Ureter (tissue), 1 donor: Measurements from ENCODE around the gene UCMA. TPM values are rescaled to one million over a fixed set of nuclear protein-coding genes. Genes with fewer than 3 reads are reported as not detected.

Experiments used
- DNase-seq: peaks from one replicate; pipeline ENCODE4 v3.0.0-alpha.2; 2020; ENCODE audit warnings: low spot score
- total RNA-seq: library from RNA; stranded (reverse); gene quantifications from one replicate; pipeline ENCODE4 v1.2.4, GENCODE V29; 2023
- donor health status: DM: yes; HTN: yes; CAD: no.

UCMA gene
- total RNA-seq, 1 donor from 2014 or later, result not detected

DNA sequence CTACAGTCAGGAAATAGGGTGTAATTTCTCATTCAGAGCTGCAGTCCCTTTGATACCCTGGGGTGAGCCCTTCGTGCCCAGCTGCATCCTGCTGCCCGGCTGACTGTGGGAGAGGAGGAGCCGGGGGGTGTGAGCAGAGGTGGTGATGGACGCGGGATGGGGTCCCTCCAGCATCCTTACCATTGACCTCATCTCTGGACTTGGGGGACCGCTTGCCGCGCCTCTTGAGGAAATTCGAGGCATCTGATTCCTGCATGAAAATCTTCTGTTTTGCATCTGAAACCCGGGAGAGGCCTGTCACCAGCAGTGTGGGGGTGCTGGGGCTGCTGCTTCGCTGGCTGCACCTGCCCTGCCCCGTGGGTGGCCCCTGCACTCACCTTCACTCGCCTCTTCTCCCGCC, 816 bp downstream of the UCMA start:
- DNase-seq, result no peak

DNA sequence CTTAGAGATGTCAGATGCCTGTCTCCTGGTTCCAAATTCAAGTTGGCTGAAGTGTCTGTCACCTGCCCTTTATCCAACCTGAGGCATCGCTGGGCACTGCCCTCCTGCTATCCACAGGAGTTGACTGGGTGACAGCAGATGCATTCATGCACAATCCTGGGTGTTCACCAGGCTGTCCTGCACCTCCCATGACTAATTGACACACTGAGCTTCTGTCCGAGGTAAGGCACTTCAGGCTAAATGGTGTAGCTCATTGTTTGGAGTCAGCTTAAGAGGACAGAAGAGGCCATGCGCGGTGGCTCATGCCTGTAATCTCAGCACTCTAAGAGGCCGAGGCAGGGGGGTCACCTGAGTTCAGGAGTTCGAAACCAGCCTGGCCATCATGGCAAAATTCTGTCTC, 2.4 kb downstream of the UCMA start:
- no peak for DNase-seq

DNA sequence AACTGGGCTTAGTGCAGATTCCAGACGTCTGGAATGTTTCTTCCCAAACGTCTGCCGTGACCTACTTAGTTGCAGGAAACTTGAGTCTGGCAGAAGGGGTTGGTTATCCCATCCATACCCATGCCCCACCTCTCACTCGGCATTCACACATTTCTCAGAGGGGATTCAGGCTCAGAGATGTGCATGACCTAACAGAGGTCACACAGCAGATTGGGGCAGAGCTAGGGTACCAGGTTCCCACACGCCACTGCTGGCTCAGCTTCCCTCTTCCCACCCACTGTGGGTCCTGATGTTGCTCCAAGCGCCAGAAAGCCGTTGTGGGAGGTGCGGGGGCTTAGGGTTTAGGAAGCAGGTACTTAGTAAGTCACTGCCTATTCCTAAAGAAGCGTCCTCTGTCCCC, 3.0 kb downstream of the UCMA start:
- no peak for DNase-seq

DNA sequence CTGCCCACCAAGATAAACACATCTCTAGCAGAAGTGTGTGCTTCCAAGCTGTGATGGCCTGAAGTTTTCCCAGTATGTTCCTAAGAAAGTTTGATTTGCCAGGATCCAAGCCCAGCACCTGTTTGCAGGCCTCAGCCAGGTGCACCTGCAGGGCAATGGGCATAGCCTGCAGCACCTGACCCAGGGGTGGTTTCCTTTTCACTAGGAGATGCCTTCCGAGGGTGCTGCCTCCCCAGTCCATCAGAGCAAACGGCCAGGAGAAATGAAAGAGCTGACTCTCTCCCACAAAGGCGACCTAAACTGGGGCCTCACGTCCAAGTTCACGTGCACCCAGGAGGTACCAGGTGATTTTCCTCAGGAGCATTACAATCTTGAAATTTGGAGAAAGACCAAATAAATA, 7.1 kb downstream of the UCMA start:
- no peak for DNase-seq

DNA sequence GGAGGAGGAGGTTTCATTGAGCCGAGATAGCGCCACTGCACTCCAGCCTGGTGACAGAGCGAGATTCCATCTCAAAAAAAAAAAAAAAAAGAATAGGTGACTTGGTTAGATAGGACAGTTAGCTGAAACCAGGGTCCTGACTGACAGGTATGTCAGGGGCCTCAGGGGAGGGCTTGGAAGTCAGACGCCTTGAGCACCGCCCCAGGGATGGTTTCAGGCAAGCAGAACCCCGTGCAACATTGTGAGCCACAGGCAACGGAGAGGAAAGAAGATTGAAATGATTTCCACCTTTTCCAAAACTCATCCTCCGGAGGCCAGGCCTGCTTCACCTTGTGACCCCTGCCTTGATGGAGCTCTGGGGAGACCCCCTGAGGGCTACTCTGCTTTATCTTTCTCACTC, 8.6 kb downstream of the UCMA start:
- DNase-seq, result no peak

DNA sequence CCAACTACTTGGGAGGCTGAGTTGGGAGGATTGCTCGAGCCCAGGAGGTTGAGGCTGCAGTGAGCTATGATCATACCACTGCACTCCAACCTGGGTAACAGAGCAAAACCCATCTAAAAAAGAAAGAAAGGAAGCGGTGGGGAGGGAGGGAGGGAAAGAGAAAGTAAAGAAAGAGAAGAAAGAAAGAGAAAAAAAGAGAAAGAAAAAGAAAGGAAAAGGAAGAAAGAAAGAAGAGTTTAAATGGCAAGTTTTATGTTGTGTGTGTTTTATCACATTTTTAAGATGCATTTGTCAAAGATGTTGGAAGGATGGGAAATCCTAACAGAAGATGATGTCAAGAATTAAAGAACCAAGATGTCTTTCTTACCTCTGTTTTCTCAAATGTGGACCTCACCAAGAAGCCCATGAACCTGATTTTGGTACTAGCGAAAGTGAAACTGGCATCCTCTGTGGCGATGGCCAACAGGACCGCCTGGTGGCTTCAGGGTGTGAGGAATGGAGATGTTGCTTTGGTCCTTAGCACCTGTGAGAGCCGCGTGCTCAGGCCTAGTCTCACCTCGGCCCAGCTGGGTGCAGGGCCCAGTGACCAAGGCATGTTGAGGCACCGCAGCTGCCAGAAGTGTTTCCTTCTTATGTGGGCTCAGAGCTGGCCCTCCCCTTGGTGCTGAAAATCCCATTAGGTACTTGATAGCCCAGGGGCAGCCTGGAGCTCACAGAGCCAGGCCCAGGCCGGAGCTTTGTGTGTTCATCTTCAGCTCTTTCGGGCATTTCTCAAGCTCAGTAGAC, 9.8 kb downstream of the UCMA start:
- no peak for DNase-seq

DNA sequence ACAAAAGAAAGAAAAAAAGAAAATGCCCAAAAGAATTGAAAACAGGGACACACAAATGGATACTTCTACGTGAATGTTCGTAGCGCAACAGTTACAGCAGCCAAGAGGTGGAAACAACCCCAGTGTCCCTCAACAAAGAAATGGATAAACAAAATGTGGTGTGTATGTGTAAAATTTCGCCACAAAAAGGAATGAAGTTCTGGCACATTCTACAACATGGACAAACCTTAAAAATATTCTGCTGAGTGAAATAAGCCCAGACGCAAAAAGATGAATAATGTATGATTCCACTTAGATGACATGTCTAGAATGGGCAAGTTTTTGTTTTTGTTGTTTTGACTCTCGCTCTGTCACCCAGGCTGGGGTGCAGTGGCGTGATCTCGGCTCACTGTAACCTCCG, 10.9 kb downstream of the UCMA start:
- no peak for DNase-seq

DNA sequence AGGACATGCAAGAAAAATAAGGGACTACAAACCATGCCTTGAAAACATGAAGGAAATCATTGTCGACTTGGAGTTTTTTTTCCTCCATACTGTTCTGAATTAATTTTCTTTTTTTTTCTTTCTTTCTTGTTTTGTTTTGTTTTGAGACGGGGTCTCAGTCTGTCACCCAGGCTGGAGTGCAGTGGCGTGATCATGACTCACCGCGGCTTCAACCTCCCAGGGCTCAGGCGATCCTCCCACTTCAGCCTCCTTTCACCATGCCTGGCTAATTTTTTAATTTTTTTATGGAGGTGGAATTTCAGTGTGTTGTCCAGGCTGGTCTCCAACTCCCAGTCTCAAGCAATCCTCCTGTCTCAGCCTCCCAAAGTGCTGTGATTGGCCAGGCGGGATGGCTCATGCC, 11.6 kb downstream of the UCMA start:
- no peak for DNase-seq

DNA sequence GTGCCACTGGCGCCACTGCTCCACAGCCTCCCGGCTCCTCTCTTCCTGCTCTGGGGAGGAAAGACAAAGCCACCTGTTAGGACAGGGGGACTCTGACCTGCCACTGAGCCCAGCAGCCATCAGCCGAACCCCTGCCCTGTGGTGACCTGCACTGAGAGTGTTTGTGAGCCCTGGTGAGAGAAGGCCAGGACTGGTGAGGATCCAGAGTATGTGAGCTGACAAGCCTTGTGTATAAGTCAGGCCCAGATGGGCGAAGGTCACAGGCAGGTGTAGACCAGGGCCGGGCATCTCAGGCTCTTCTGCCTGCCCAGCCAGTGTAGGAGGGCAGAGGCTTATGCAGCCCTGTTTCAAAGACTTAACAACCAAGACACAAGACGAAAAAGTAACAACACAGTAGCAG, 12.0 kb downstream of the UCMA start:
- no peak for DNase-seq

DNA sequence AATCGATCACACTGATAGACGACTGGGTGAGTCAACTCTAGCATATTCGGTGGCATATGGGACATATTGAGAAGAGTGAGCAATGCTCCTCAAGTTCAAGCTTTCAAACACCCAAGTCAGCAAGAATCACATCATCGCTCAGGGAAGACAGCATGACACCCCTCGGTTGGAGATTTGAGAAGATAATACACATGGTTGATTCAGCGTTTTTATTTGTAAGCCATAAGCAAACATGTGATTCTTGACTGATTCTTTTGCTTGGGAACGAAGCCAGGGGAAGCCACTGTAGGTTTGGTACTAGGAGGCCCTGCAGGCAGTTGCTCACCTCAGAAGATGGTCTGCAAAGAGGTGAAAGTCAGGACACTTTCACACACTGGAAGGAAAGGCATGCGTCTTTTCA, 12.6 kb downstream of the UCMA start:
- no peak for DNase-seq

DNA sequence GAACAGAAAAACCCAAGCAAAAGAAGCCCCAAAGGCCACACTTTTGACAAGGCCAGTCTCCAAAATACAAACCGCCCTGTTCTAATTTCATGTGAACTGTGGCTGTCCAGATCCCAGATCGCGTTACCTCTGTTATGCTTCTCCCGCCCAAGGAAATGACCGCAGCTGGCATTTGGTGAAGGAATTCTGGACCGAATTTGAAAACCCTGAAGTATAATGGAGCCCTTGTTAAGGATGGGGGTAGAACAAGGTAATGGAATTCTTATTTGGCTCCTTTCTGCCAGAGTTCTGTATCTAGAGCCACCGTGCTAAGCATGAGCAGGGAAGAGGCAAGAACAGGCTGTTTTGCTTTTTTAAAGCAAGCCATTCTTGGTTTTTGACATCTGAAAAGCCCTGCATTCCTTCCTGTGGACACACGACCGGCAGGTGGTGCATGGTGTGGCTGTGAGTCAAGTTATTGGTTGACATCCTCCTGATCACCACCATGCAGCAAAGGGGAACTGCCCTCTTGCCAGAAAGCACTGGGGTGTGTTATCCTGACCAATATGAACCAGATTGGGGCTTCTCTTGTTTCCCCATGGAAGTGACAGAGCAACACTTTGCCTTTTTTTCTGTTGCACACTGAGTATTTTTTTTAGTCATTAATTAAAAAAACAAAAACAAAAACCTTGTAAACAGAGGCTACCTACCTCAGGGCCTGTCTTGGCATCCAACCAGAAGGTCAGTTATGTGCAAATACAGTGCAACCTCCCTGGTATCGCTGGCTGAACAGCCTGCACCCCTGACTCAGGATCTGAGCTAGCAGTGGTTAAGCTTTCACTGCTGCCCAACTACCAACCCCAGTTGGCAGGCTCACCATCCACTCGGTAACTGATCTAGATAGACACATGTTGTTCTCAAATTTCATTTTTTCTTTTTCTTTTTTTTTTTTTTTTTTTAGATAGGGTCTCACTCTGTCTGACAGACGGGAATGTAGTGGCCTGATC, 14.2 kb downstream of the UCMA start:
- DNase-seq, result no peak

DNA sequence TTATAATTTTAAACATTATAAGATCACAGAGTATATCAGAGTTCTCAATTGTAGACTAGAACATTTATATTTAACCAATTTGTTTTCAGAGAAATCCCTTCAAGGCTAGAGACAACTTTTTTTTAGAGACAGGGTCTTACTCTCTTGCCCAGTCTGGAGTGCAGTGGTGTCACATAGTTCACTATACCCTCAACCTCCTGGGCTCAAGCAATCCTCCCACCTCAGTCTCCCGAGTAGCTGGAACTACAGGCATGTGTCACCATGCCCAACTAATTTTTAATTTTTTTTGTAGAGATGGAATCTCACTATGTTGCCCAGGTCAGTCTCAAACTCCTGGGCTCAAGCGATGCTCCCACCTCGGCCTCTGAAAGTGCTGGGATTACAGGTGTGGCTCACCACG, 15.3 kb downstream of the UCMA start:
- no peak for DNase-seq

DNA sequence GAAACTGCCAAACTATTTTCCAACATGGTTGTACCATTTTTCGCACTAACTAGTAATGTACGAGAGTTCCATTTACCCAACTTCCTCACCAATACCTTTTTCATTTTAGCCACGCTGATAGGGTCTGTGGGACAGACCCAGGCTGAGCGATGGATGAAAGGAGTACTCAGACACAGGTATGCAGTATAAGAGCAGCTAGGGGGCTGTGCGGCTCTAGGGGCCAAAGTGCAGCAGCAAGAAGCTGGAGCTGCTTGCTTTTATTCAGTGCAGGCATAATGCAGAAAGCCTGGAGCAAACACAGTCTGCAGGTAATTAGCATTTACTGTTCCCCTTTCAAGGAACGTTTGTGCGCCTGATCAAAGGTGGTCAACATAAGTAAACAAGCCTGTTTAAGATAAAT, 21.0 kb downstream of the UCMA start:
- no peak for DNase-seq

DNA sequence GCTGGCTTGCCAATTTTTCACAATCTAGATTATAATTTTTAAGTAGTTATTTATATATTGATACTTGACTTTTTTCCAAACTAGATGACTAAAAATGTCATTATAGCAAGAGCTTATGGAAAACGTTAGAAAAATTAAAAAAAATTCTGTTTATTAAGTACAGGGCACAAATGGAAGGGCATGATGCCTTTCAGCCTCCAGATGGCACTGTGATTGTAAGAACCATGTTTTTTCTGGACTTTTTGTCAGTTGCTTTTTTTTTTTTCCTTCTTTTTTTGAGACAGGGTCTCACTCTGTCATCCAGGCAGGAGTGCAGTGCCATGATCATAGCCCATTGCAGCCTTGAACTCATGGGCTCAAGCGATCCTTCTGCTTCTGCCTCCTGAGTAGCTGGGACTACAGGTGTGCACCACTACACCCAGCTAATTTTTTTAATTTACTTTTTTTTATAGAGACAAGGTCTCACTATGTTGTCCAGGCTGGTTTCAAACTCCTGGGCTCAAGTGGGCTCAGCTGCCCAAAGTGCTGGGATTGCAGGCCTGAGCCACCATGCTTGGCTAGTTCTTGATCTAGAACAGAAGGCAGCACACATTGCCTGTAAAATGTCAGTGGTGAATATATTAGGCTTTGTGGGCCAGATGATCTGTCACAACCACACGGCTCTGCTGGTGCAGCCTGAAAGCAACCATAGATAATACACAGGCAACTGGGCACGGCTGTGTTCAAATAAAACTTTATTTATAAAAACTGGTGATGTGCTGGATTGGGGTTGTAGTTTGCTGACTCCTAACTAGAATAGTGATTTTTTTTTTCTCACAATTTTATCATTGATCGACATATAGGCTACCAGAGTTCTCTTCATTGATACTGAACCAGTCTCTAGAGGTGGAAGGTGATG, 27.4 kb downstream of the UCMA start:
- DNase-seq, result no peak

DNA sequence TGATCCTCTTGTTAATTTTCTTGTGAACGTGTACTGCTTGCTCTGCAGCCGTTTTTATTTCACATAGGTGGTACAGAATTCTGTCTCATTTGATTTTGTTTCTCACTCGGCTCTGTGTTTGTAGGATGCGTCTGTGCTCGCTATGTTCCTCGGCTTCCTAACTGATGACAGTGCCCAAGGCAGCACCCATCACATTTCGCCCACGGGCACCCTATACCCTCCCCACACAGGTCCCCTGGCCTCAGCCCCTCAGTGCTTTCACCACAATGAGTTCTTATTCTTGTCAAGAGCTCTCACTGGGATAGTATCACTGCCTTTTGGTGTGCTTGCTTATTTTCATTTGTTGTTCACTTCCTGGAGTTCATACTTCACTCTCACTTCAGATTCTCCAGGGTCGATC, 28.1 kb downstream of the UCMA start:
- DNase-seq, result no peak

DNA sequence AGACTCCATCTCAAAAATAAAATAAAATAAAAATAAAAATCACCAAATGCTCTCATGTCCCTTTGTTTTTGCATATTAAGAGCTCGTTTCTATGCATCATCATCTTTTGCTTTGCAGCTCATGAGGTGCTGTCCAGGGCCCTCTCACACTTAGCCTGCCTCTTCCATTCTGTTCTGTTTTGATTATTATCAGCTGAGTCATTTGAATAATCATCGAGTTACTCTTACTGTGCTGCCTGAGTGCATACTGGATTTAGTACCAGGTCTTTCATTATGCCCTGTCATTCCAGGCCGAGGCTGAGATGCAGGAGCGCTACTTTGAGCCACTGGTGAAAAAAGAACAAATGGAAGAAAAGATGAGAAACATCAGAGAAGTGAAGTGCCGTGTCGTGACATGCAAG, 33.0 kb downstream of the UCMA start:
- no peak for DNase-seq

DNA sequence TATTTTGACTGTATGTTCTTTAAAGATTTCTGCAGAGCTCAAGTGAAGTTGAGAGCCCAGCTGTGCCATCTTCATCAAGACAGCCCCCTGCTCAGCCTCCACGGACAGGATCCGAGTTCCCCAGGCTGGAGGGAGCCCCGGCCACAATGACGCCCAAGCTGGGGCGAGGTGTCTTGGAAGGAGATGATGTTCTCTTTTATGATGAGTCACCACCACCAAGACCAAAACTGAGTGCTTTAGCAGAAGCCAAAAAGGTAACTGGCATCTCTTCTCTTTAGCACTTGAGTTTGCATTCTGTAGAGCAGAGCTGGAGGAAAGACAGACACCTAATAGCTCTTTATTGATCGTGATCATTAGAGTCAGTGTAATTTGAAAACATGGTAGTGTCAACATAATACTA, 39.2 kb downstream of the UCMA start:
- no peak for DNase-seq

DNA sequence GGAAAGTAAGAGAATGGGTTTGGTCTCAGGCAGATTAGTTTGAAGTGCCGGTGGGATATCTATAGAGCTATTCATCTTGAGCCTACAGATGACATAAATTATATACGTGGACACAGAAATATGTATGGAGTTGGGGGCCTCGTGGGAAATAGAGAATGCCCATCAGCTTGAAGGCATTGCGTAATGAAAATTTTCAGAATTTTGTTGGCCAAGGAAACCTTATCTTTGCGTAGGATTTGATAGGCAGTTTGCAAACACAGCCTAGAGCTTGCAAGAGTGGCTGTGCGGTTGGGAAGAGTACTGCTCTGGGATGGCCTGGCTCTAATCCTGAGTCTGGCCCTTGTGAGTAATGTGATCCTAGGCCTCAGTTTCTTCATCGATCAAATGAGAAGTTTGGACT, 40.5 kb downstream of the UCMA start:
- no peak for DNase-seq

DNA sequence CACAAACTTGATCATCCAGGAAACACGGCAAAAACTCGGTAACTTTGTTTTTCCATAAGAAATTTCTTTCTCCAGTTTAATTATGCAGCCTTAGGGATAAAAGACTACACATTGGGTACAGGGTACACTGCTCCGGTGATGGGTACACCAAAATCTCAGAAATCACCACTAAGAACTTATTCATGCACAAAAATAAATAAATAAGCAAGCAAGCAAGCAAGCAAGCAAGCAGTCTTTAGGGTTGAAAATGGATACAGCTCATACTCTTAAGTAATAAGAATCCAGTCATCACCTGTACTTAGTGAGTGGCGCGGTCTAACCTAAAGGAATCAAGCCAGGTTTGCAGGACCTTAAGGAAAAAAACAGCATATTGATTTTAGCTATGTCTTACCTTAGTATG, 42.8 kb downstream of the UCMA start:
- DNase-seq, result no peak

DNA sequence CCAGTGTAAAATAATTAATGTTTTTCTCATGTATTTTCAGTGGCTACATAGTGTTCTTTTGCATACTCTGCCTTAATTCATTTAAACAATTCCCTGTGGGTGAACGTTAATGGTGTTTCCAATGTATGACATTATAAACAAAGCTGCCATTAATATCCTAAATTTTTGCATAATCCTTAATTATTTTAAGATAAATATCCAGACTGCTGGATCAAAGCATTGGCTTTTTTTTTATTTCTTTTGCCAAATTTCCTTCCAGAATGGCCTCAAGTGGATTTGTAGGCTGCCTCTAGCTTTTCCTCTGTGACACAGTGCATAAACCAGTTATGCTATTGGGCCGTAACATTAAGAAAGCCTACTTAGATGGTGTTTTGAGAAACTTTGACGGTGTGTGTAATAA, 43.4 kb downstream of the UCMA start:
- no peak for DNase-seq

DNA sequence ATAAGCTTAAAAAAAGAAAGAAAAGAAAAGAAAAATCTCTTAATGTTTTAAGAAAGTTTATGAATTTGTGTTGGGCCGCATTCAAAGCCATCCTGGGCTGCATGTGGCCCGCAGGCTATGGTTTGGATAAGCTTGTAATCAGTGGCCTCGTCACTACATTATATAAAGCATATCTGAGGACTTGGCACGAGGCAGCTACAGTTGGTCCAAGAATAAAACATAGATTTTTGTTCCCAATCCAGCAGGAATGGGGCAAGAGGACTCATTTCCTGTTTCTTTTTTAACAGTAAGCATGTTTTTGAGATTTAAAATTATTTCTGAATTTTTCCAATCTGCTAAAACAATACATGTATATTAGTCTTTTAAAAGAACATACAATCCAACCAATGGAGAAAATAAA, 44.2 kb downstream of the UCMA start:
- DNase-seq, result no peak

DNA sequence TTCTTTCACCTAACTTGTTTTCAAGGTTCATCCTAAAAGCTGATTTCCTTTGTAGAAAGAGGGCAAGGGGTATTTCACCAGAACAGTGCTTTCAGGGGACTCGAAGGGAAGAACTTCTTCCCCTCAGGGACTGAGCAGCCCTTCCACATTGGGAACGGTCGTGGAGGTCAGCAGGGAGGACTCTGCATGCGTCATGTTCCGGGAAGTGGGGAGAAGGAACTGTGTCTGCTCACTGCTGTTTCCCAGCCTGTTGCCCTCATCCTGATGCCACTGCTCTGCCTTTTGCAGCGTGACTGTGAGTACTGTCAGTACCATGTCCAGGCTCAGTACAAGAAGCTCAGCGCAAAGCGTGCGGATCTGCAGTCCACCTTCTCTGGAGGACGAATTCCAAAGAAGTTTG, 45.6 kb downstream of the UCMA start:
- no peak for DNase-seq
